ENCODE data around the gene CNOT11. TPM values are rescaled to one million over a fixed set of nuclear protein-coding genes. Genes with fewer than 3 reads are reported as not detected.
"Not testable (repeated sequence)": the region's sequence is repeated elsewhere in the genome, so short reads cannot be mapped to it uniquely, and the experiment has no call there.

CNOT11 gene
- total RNA-seq, 1 donor from 2014 or later, result 47.1 TPM

- H3K27ac Mint-ChIP-seq (ENCODE audit: unreplicated experiment), result no peak overlapping the region
- H3K36me3 Mint-ChIP-seq (ENCODE audit: low read depth, unreplicated experiment), result no peaks in the 10 kb centered on the region
- H3K4me1 Mint-ChIP-seq (ENCODE audit: unreplicated experiment), result no peaks in the 10 kb centered on the region
- no peak for DNase-seq (ENCODE audit: low spot score)
- H3K9me3 Mint-ChIP-seq (ENCODE audit: unreplicated experiment), result no peaks in the 10 kb centered on the region
- TF ChIP-seq CTCF (IDR thresholded peaks at IDR 0.05; ENCODE audit: unreplicated experiment), result no peak
- no peaks in the 10 kb centered on the region for H3K27me3 Mint-ChIP-seq (ENCODE audit: unreplicated experiment)
- no peak overlapping the region for H3K4me3 Mint-ChIP-seq (ENCODE audit: unreplicated experiment)
These were observed 33.4 kb upstream of the CNOT11 start for GRCh38 chr2:101219246-101219645.

GRCh38 chr2:101220091-101220490 lies 32.6 kb upstream of the CNOT11 start:
- H3K27ac Mint-ChIP-seq (ENCODE audit: unreplicated experiment); DNase-seq (ENCODE audit: low spot score); H3K9me3 Mint-ChIP-seq (ENCODE audit: unreplicated experiment); H3K36me3 Mint-ChIP-seq (ENCODE audit: low read depth, unreplicated experiment); H3K4me3 Mint-ChIP-seq (ENCODE audit: unreplicated experiment); H3K27me3 Mint-ChIP-seq (ENCODE audit: unreplicated experiment); H3K4me1 Mint-ChIP-seq (ENCODE audit: unreplicated experiment): not testable (repeated sequence)

- no peaks in the 10 kb centered on the region for H3K36me3 Mint-ChIP-seq (ENCODE audit: low read depth, unreplicated experiment)
- no peaks in the 10 kb centered on the region for H3K9me3 Mint-ChIP-seq (ENCODE audit: unreplicated experiment)
- no peaks in the 10 kb centered on the region for H3K27me3 Mint-ChIP-seq (ENCODE audit: unreplicated experiment)
- DNase-seq (ENCODE audit: low spot score), result no peak
- TF ChIP-seq CTCF (IDR thresholded peaks at IDR 0.05; ENCODE audit: unreplicated experiment), result no peak
- no peak overlapping the region for H3K4me3 Mint-ChIP-seq (ENCODE audit: unreplicated experiment)
- H3K4me1 Mint-ChIP-seq (ENCODE audit: unreplicated experiment), result no peaks in the 10 kb centered on the region
- H3K27ac Mint-ChIP-seq (ENCODE audit: unreplicated experiment), result no peak overlapping the region
These were observed 28.9 kb upstream of the CNOT11 start for GRCh38 chr2:101223814-101224231.

GRCh38 chr2:101230541-101231001 lies 22.1 kb upstream of the CNOT11 start:
- TF ChIP-seq CTCF (IDR thresholded peaks at IDR 0.05; ENCODE audit: unreplicated experiment), result no peak
- no peaks in the 10 kb centered on the region for H3K9me3 Mint-ChIP-seq (ENCODE audit: unreplicated experiment)
- peaks cover 3% of the 10 kb centered on the region for H3K4me1 Mint-ChIP-seq (ENCODE audit: unreplicated experiment)
- no peak overlapping the region for H3K27ac Mint-ChIP-seq (ENCODE audit: unreplicated experiment)
- H3K36me3 Mint-ChIP-seq (ENCODE audit: low read depth, unreplicated experiment), result peaks cover 7% of the 10 kb centered on the region
- no peak for DNase-seq (ENCODE audit: low spot score)
- H3K4me3 Mint-ChIP-seq (ENCODE audit: unreplicated experiment), result no peak overlapping the region
- H3K27me3 Mint-ChIP-seq (ENCODE audit: unreplicated experiment), result no peaks in the 10 kb centered on the region

- Mint-ChIP-seq H3K27ac (ENCODE audit: unreplicated experiment) (no peak overlapping the region), H3K27me3 (ENCODE audit: unreplicated experiment) (no peaks in the 10 kb centered on the region), H3K4me1 (ENCODE audit: unreplicated experiment) (peaks cover 3% of the 10 kb centered on the region), H3K9me3 (ENCODE audit: unreplicated experiment) (no peaks in the 10 kb centered on the region), H3K36me3 (ENCODE audit: low read depth, unreplicated experiment) (peaks cover 7% of the 10 kb centered on the region), H3K4me3 (ENCODE audit: unreplicated experiment) (no peak overlapping the region)
- no peak for DNase-seq (ENCODE audit: low spot score)
- no peak for TF ChIP-seq CTCF (IDR thresholded peaks at IDR 0.05; ENCODE audit: unreplicated experiment)
These were observed 21.4 kb upstream of the CNOT11 start for GRCh38 chr2:101231240-101231639.
